Thyroid gland (tissue), 4 donors: Measurements from ENCODE around the gene EIF4G1. TPM values are rescaled to one million over a fixed set of nuclear protein-coding genes. Genes with fewer than 3 reads are reported as not detected.
A peak's percentile ranks its signal among the peaks of the same experiment; 100 is the strongest.

Experiments used
- DNase-seq, 2 donors: peaks; one replicate each; pipeline ENCODE4 v3.0.0-alpha.2; 2019
- H3K27ac ChIP-seq, 3 donors: fragments of 200-600 bp; sonication (generic); 1 replicate in 2 of 3; 2 replicates in 1 of 3; pipeline ENCODE4 v1.5.1; 2016 to 2019; ENCODE audit warnings: mild to moderate bottlenecking in 1 of 3, moderate library complexity in 1 of 3
- H3K27me3 ChIP-seq: fragments of 200-600 bp; sonication (generic); one replicate; pipeline ENCODE4 v1.5.1; 2019
- H3K36me3 ChIP-seq, 2 donors: fragments of 200-600 bp; sonication (generic); one replicate each; pipeline ENCODE4 v1.5.1; 2016 to 2019
- H3K4me1 ChIP-seq, 2 donors: fragments of 200-600 bp; sonication (generic); one replicate each; pipeline ENCODE4 v1.5.1; 2017 to 2019
- H3K4me3 ChIP-seq, 3 donors: fragments of 200-600 bp; sonication (generic); replicated peaks in 1 of 3; 1 replicate in 2 of 3; 2 replicates in 1 of 3; pipeline ENCODE4 v1.5.1; 2016; ENCODE audit warnings: mild to moderate bottlenecking in 1 of 3
- H3K9me3 ChIP-seq: fragments of 200-600 bp; sonication (generic); one replicate; pipeline ENCODE4 v1.5.1; 2017
- CTCF ChIP-seq, 6 experiments: fragments of 200-600 bp in 3 of 6; fragments of 450-650 bp in 3 of 6; sonication (generic) in 3 of 6; IDR thresholded peaks; one replicate each; pipeline ENCODE4 v1.5.1; 2016 to 2019; ENCODE audit warnings: antibody characterized with exemption in 6 of 6, mild to moderate bottlenecking in 2 of 6, inconsistent platforms in 1 of 6, moderate library complexity in 1 of 6
- POLR2A ChIP-seq, 2 donors: fragments of 450-650 bp; IDR thresholded peaks; one replicate each; pipeline ENCODE4 v1.6.1; 2017; ENCODE audit warnings: antibody characterized with exemption in 2 of 2, mild to moderate bottlenecking in 2 of 2, moderate library complexity in 1 of 2
- whole genome bisulfite sequencing, 2 donors: methylation state at CpG; one replicate each; pipeline ENCODE4 v1.1.5; 2017; 5-methylcytosine and 5-hydroxymethylcytosine counted together
- intact Hi-C: fragments of 100-400 bp; cut with DNase I; formaldehyde crosslinking; loops from one replicate; pipeline ENCODE4 v1.15.1; 2023
- total RNA-seq, 4 donors: library from RNA; depleted of rRNA; stranded (reverse); fragments of >200 nt; gene quantifications; one replicate each; pipeline ENCODE4 v1.2.3, GENCODE V29; 2016

EIF4G1 gene
- total RNA-seq, 4 donors from 2014 or later, result 206 to 418 (median 348) TPM

- intact Hi-C loops, result no loop called here
- Histone ChIP-seq H3K36me3 (peaks cover under 1 to 3% of the 10 kb centered on the region in 2 donors), H3K27me3 (no peaks in the 10 kb centered on the region), H3K27ac (peak overlapping the region; percentile 75 to 97 (median 96)), H3K4me1 (peaks cover 46 to 47% of the 10 kb centered on the region in 2 donors), H3K4me3 (peak overlapping the region; percentile 25 to 86 (median 86)), H3K9me3 (no peaks in the 10 kb centered on the region)
- WGBS, 2 donors, result 13 to 14% methylated on average over 6 of the region's 6 CpGs
- DNase-seq, result no peak
- TF ChIP-seq POLR2A (IDR thresholded peaks at IDR 0.05) (no peak), CTCF (IDR thresholded peaks at IDR 0.05) (no peak)
These were observed 1.1 kb downstream of the EIF4G1 start for GRCh38 chr3:184315543-184315867.

GRCh38 chr3:184315871-184316661, 1.7 kb downstream of the EIF4G1 start:
- TF ChIP-seq POLR2A (IDR thresholded peaks at IDR 0.05) (no peak), CTCF (IDR thresholded peaks at IDR 0.05) (no peak)
- intact Hi-C loops, result no loop called here
- no peaks in the 10 kb centered on the region for H3K27me3 ChIP-seq
- H3K4me3 ChIP-seq, result peak overlapping the region; percentile 25 to 86 (median 86)
- 32 to 39% methylated on average over 11 to 14 of the region's 16 CpGs for WGBS, 2 donors
- H3K27ac ChIP-seq, result peak overlapping the region; percentile 75 to 97 (median 96)
- H3K9me3 ChIP-seq, result no peaks in the 10 kb centered on the region
- H3K4me1 ChIP-seq, result peaks cover 51 to 52% of the 10 kb centered on the region in 2 donors
- DNase-seq, result peak in 1 of 2 donors; percentile 21
- peaks cover 6 to 9% of the 10 kb centered on the region in 2 donors for H3K36me3 ChIP-seq

- no peaks in the 10 kb centered on the region for H3K27me3 ChIP-seq
- peaks cover 51 to 60% of the 10 kb centered on the region in 2 donors for H3K4me1 ChIP-seq
- H3K4me3 ChIP-seq, result no peak overlapping the region
- no peaks in the 10 kb centered on the region for H3K9me3 ChIP-seq
- peaks cover 13 to 16% of the 10 kb centered on the region in 2 donors for H3K36me3 ChIP-seq
- no peak for DNase-seq
- peak overlapping the region in 2 of 3 donors; percentile 96 to 97 for H3K27ac ChIP-seq
- no peak for TF ChIP-seq CTCF (IDR thresholded peaks at IDR 0.05)
- 84 to 88% methylated on average over 7 of the region's 7 CpGs for WGBS, 2 donors
- intact Hi-C loops, result no loop called here
These were observed 2.4 kb downstream of the EIF4G1 start for GRCh38 chr3:184316792-184317191.

- no peaks in the 10 kb centered on the region for H3K27me3 ChIP-seq
- no peak for TF ChIP-seq CTCF (IDR thresholded peaks at IDR 0.05)
- TF ChIP-seq POLR2A (IDR thresholded peaks at IDR 0.05), result no peak
- H3K27ac ChIP-seq, result peak overlapping the region in 2 of 3 donors; percentile 3 to 95
- WGBS, 2 donors, result 76 to 82% methylated on average over 5 of the region's 5 CpGs
- H3K4me3 ChIP-seq, result no peak overlapping the region
- no peak for DNase-seq
- H3K36me3 ChIP-seq, result peaks cover 17 to 20% of the 10 kb centered on the region in 2 donors
- intact Hi-C loops, result no loop called here
- peaks cover 51 to 60% of the 10 kb centered on the region in 2 donors for H3K4me1 ChIP-seq
- no peaks in the 10 kb centered on the region for H3K9me3 ChIP-seq
These were observed 2.8 kb downstream of the EIF4G1 start for GRCh38 chr3:184317201-184317600.

- intact Hi-C loops, result no loop called here
- Histone ChIP-seq H3K9me3 (no peaks in the 10 kb centered on the region), H3K27me3 (no peaks in the 10 kb centered on the region), H3K4me3 (peak overlapping the region in 1 of 3 donors; percentile 31), H3K4me1 (peaks cover 47 to 66% of the 10 kb centered on the region in 2 donors), H3K36me3 (peaks cover 46 to 49% of the 10 kb centered on the region in 2 donors), H3K27ac (peak overlapping the region; percentile 45 to 99 (median 95))
- WGBS, 2 donors, result 0% methylated on average over 3 of the region's 4 CpGs; no CpG with 5 or more reads in 1 of the 2 donors
- no peak for TF ChIP-seq POLR2A (IDR thresholded peaks at IDR 0.05)
- no peak for TF ChIP-seq CTCF (IDR thresholded peaks at IDR 0.05)
- peak; percentile 99 to 100 for DNase-seq
These were observed 5.7 kb downstream of the EIF4G1 start for GRCh38 chr3:184320104-184320445.
